NCI-H1417 treated with DMSO at 0.1 percent for 48 hours (cell line): ENCODE data around the gene PEAK3.
A peak's percentile ranks its signal among the peaks of the same experiment; 100 is the strongest.

Source experiments
- DNase-seq: peaks from one replicate; lab custom pipeline; 2025; lab: John Stamatoyannopoulos, UW

Gene PEAK3

GRCh38 chr19:2249880-2250765 lies 31.9 kb downstream of the PEAK3 start:
- DNase-seq, result no peak

- DNase-seq, result no peak
Observed at GRCh38 chr19:2249010-2249866, 32.7 kb downstream of the PEAK3 start, which contains the start of gene AMH. AMH (plus strand) TSS chr19:2249323; CDS start chr19:2249333, 10 bp downstream.

GRCh38 chr19:2248136-2249009 lies 33.6 kb downstream of the PEAK3 start:
- DNase-seq, result peak; percentile 58

- no peak for DNase-seq
Observed at GRCh38 chr19:2247433-2248101, 34.4 kb downstream of the PEAK3 start.

GRCh38 chr19:2246801-2247361 lies 35.1 kb downstream of the PEAK3 start:
- DNase-seq, result no peak

- DNase-seq, result no peak
Observed at GRCh38 chr19:2246014-2246620, 35.9 kb downstream of the PEAK3 start.

- DNase-seq, result no peak
Observed at GRCh38 chr19:2245273-2245672, 36.7 kb downstream of the PEAK3 start.

GRCh38 chr19:2244486-2244885 lies 37.5 kb downstream of the PEAK3 start:
- no peak for DNase-seq

GRCh38 chr19:2244125-2244411 lies 37.9 kb downstream of the PEAK3 start:
- no peak for DNase-seq

GRCh38 chr19:2243274-2244124 lies 38.5 kb downstream of the PEAK3 start:
- DNase-seq, result no peak

- DNase-seq, result no peak
Observed at GRCh38 chr19:2242816-2243215, 39.2 kb downstream of the PEAK3 start.

- no peak for DNase-seq
Observed at GRCh38 chr19:2242092-2242537, 39.9 kb downstream of the PEAK3 start.

GRCh38 chr19:2240881-2241760 lies 40.9 kb downstream of the PEAK3 start:
- DNase-seq, result no peak

- no peak for DNase-seq
Observed at GRCh38 chr19:2239771-2240770, 41.9 kb downstream of the PEAK3 start.

GRCh38 chr19:2239173-2239572 lies 42.8 kb downstream of the PEAK3 start:
- no peak for DNase-seq

GRCh38 chr19:2237869-2238153 lies 44.2 kb downstream of the PEAK3 start:
- DNase-seq, result no peak

GRCh38 chr19:2237051-2237868 lies 44.7 kb downstream of the PEAK3 start:
- DNase-seq, result no peak
